Naive thymus-derived CD8-positive, alpha-beta T cell (primary cell): ENCODE data around the gene ZNF69. TPM values are rescaled to one million over a fixed set of nuclear protein-coding genes. Genes with fewer than 3 reads are reported as not detected.
"Not testable (repeated sequence)": the region's sequence is repeated elsewhere in the genome, so short reads cannot be mapped to it uniquely, and the experiment has no call there.

Experiments
- ATAC-seq, 2 donors: fragments of 150-1000 bp; cut with Tn5 transposase in 1 of 2; sonication (Bioruptor Pico), chemical (Tn5 transposase) in 1 of 2; 1 replicate in 1 of 2; 2 replicates in 1 of 2; pipeline ENCODE4 v1.10.0; 2021; ENCODE audit warnings: mild to moderate bottlenecking in 2 of 2, moderate library complexity in 2 of 2
- POLR2A ChIA-PET: fragments of 350-600 bp; sonication (Branson Sonifier 250); formaldehyde crosslinking; loops from one replicate; lab custom pipeline; 2021; ENCODE audit warnings: antibody characterized with exemption; lab: Charles Lee
- DNase-seq, 10 donors: peaks; one replicate each; pipeline versions ENCODE4 v3.0.0 to v3.0.0-alpha.2; 2020 to 2022
- H3K27ac Mint-ChIP-seq, 10 donors: one replicate each; pipeline ENCODE4 v1.8.0; 2020 to 2022; ENCODE audit warnings: mild to moderate bottlenecking in 10 of 10, mixed read lengths in 10 of 10, moderate library complexity in 4 of 10, inconsistent platforms in 1 of 10
- H3K27me3 Mint-ChIP-seq, 5 donors: one replicate each; pipeline ENCODE4 v1.8.0; 2021 to 2022; ENCODE audit warnings: mixed read lengths in 5 of 5
- H3K36me3 Mint-ChIP-seq, 3 donors: one replicate each; pipeline ENCODE4 v1.8.0; 2020 to 2022; ENCODE audit warnings: mixed read lengths in 3 of 3, mild to moderate bottlenecking in 2 of 3, inconsistent platforms in 1 of 3
- H3K4me1 Mint-ChIP-seq, 4 donors: one replicate each; pipeline ENCODE4 v1.8.0; 2021 to 2022; ENCODE audit warnings: mixed read lengths in 4 of 4
- H3K4me3 Mint-ChIP-seq, 10 donors: one replicate each; pipeline ENCODE4 v1.8.0; 2020 to 2022; ENCODE audit warnings: mild to moderate bottlenecking in 10 of 10, mixed read lengths in 10 of 10, moderate library complexity in 6 of 10, inconsistent platforms in 1 of 10
- H3K9me3 Mint-ChIP-seq, 9 donors: one replicate each; pipeline ENCODE4 v1.8.0; 2020 to 2022; ENCODE audit warnings: mixed read lengths in 9 of 9, mild to moderate bottlenecking in 3 of 9, inconsistent platforms in 1 of 9, moderate library complexity in 1 of 9
- polyA plus RNA-seq, 3 donors: library from polyadenylated mRNA; unstranded; fragments of 300-500 nt; fragmentation: Illumina TruSeq; gene quantifications; one replicate each; pipeline ENCODE4 v1.2.3, GENCODE V29; 2021
- total RNA-seq, 8 experiments: library from RNA in 2 of 8; stranded (reverse) in 2 of 8; gene quantifications; one replicate each; pipeline ENCODE4 v1.2.3 and lab custom pipeline; 2021 to 2026

Gene ZNF69
- total and polyA plus RNA-seq, 5 experiments from 2014 or later, result 4.6 to 19.6 (median 10.5) TPM

DNA sequence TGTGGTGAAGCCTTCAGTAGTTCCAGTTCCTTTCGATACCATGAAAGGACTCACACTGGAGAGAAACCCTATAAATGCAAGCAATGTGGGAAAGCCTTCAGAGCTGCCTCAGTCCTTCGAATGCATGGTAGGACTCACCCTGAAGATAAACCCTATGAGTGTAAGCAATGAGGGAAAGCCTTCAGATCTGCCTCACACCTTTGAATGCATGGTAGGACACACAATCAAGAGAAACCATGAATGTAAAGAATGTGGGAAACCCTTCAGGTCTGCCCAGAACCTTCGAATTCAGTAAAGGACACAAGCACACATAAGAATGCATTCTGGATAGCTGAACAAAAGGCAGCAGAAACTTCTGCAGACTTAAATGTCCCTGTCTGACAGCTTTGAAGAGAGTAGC lies 18.3 kb downstream of the ZNF69 start:
- ATAC-seq, result no peak
- no peak for DNase-seq
- POLR2A ChIA-PET, result interaction anchor here (0.8 kb wide), 1 partner anchor 18 kb away, joined by 4 read pairs; no protein-coding TSS in a partner anchor
- Mint-ChIP-seq H3K27ac (no peak overlapping the region), H3K4me1 (no peaks in the 10 kb centered on the region), H3K36me3 (peaks cover 38 to 59% (median 43%) of the 10 kb centered on the region in 3 donors), H3K4me3 (no peak overlapping the region), H3K9me3 (peaks cover 0 to 95% (median 34%) of the 10 kb centered on the region in 9 donors), H3K27me3 (no peaks in the 10 kb centered on the region)

DNA sequence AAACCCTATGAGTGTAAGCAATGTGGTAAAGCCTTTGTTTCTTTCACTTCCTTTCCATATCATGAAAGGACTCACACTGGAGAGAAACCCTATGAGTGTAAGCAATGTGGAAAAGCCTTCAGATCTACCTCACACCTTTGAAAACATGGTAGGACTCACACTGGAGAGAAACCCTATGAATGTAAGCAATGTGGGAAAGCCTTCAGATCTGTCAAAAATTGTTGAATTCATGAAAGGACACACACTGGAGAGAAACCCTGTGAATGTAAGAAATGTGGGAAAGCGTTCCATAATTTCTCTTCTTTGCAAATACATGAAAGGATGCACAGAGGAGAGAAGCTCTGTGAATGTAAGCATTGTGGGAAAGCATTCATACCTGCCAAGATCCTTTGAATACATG lies 24.4 kb downstream of the ZNF69 start:
- H3K27ac Mint-ChIP-seq, H3K27me3 Mint-ChIP-seq, ATAC-seq, H3K4me1 Mint-ChIP-seq, H3K4me3 Mint-ChIP-seq, POLR2A ChIA-PET: not testable (repeated sequence)
- Mint-ChIP-seq H3K9me3 (peaks cover 0 to 94% (median 28%) of the 10 kb centered on the region in 9 donors), H3K36me3 (peaks cover 0 to 26% (median 22%) of the 10 kb centered on the region in 3 donors)
- peak in 1 of 10 donors; percentile 8 for DNase-seq

DNA sequence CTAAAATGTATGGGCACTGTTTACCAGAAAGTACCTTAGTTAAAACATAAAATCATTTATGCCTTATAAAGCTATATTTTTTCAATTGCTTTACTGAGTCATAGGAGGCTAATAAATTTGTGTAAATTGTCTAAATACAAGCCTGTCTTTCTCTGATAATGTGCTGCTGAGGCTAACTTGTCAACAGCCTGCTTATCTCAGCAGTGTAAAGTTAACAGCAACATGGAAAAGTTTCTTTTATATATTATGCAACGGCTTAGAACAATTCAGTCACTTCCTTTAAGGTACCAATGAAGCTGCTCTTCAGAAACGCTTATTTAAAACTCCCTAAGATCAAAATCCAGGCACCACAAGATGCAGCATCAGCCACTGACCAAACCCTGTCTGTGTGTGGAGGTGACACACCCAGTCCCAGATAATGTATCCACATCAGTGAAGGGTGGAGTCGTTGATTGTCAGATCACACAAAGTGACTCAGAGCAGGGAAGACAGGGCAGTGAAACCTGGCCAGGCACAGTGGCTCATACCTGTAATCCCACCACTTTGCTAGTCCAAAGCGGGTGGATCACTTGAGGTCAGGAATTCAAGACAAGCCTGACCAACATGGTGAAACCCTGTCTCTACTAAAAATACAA lies 27.0 kb downstream of the ZNF69 start:
- peaks cover 0 to 75% (median 14%) of the 10 kb centered on the region in 9 donors for H3K9me3 Mint-ChIP-seq
- not testable (repeated sequence) for H3K27me3 Mint-ChIP-seq, H3K4me3 Mint-ChIP-seq, H3K4me1 Mint-ChIP-seq, H3K27ac Mint-ChIP-seq, DNase-seq, ATAC-seq
- H3K36me3 Mint-ChIP-seq, result peaks cover 0 to 21% (median 18%) of the 10 kb centered on the region in 3 donors
- POLR2A ChIA-PET, result interaction anchor here (0.7 kb wide), 2 partner anchors 74 to 765 kb away, joined by 3 read pairs; no protein-coding TSS in a partner anchor

DNA sequence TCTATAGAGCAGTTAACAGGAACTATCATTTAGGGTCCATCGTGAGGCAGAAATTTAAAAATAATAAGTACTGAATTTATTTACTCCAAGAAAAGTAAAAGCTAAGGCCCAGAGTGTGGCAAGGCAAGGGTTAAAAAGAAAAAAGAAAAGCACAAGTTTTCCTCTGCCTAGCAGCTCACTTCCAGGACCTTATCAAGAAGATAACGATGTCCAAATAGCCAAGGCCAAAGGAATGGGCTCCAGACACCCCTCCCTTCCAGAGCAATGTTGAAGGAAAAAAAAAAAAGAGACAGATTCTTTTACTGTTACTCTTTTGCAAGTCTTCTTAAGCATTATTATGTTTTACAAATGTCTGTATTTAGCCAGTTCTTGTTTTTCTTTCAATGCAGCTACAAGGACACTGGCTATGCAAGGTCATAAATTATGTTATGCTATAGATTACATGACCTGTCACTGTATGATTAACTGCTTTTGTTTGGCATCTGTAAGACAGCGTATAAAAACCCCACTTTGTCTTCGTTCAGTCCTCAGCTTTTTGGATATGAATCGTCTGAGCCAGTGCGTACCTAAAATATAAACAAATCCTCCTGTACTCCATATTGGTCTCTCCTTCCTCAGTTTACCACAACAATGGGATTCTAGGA lies 34.4 kb downstream of the ZNF69 start:
- H3K4me1 Mint-ChIP-seq, result peaks cover 23 to 33% (median 27%) of the 10 kb centered on the region in 4 donors
- H3K27ac Mint-ChIP-seq, result no peak overlapping the region
- peaks cover 0 to 14% (median 3%) of the 10 kb centered on the region in 9 donors for H3K9me3 Mint-ChIP-seq
- no peak overlapping the region for H3K4me3 Mint-ChIP-seq
- ATAC-seq, result no peak
- DNase-seq, result no peak
- POLR2A ChIA-PET, result interaction anchor here (0.5 to 4.0 kb wide), 3 partner anchors 67 to 367 kb away, joined by 5 to 102 read pairs (median 9); partner anchors contain the start of gene ZNF491
- peaks cover 0 to 3% (median 0%) of the 10 kb centered on the region in 3 donors for H3K36me3 Mint-ChIP-seq
- H3K27me3 Mint-ChIP-seq, result no peaks in the 10 kb centered on the region

DNA sequence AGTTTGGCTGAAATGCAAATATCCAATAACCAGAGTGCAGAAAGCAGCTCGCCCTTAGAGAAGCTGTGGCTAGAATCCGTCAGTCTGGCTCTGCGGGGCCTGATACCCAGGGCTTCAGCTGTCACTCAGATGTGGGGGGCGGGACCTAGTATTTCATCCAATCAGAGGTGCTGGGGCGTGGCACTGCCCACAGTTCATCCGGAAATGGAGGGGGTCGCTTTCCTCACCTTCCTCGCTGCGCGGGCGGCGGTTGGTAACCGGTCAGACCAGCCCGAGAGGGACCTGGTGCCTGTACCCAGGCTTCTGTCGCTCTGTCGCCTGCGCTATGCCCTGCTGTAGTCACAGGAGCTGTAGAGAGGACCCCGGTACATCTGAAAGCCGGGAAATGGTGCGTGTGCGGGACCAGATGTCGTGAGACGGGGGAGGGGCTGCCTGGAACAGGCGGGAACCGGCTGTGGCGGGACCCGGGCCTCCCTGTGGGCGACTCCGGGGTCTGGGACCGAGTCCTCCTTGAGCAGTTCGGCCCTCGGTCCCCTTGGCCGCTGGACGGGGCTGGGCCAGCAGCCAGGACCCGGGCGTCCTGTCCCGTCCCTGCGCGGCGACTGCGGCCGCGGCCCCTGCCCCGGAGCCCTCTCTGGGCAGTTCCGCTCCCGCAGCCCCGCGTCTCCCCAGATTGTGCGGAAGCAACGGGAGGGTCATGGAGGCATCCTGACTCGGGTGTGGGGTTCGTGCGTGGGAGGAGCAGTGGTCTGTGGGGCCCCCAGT lies 37.5 kb downstream of the ZNF69 start, which contains the start of gene ZNF700:
ZNF700 (plus strand) TSS at position 222 of the 765 bp plus-strand sequence; CDS start at position 326, 104 bp downstream.
- peak within 1 kb of the TSS; percentile 90 to 100 (median 98) for H3K4me3 Mint-ChIP-seq
- peaks cover 28 to 50% (median 44%) of the 10 kb centered on the region in 4 donors for H3K4me1 Mint-ChIP-seq
- ATAC-seq, result peak; percentile 85 to 88
- H3K36me3 Mint-ChIP-seq, result peaks cover 0 to 14% (median 9%) of the 10 kb centered on the region in 3 donors
- POLR2A ChIA-PET, result interaction anchor here (0.6 to 4.0 kb wide), 12 partner anchors 19 to 408 kb away, joined by 3 to 102 read pairs (median 7); partner anchors contain the start of genes ZNF136, ZNF20, ZNF491 and ZNF563
- no peaks in the 10 kb centered on the region for H3K27me3 Mint-ChIP-seq
- peak; percentile 78 to 96 (median 90) for DNase-seq
- peak within 1 kb of the TSS; percentile 93 to 99 (median 98) for H3K27ac Mint-ChIP-seq
- no peaks in the 10 kb centered on the region for H3K9me3 Mint-ChIP-seq

DNA sequence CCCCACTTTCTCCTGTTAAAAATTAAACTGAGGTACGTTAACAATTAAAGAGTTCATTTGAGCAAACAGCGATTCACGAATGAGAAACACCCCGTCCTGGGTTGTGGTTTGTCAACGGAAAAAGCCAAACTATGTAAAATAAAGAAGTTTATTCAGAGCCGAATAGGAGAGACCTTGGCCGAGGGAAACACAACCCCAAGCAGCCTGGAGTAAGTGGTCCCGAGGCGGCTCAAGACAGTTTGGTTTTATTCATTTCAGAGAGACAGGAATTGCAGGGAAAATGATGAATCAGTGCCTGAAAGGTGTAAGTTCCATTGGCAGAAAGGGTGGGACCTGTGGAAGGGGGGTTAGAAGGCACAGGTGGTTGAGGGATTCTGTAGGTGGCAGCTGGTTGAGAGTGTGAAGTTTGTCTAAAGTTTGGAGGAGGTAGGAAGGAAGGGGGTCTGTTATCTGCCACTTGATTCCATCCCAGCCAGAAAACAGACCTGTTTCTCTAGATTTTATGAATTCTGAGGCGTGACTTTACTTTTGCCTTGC lies 38.1 kb downstream of the ZNF69 start:
- peak overlapping the region; percentile 84 to 99 (median 94) for H3K4me3 Mint-ChIP-seq
- peak overlapping the region; percentile 71 to 98 (median 90) for H3K27ac Mint-ChIP-seq
- POLR2A ChIA-PET, result interaction anchor here (0.6 to 4.0 kb wide), 7 partner anchors 38 to 408 kb away, joined by 3 to 102 read pairs (median 8); partner anchors contain the start of genes ZNF136, ZNF563, ZNF69 and ZNF763
- peaks cover 0 to 20% (median 11%) of the 10 kb centered on the region in 3 donors for H3K36me3 Mint-ChIP-seq
- not testable (repeated sequence) for DNase-seq, H3K9me3 Mint-ChIP-seq, H3K27me3 Mint-ChIP-seq, ATAC-seq
- H3K4me1 Mint-ChIP-seq, result peaks cover 28 to 57% (median 47%) of the 10 kb centered on the region in 4 donors

DNA sequence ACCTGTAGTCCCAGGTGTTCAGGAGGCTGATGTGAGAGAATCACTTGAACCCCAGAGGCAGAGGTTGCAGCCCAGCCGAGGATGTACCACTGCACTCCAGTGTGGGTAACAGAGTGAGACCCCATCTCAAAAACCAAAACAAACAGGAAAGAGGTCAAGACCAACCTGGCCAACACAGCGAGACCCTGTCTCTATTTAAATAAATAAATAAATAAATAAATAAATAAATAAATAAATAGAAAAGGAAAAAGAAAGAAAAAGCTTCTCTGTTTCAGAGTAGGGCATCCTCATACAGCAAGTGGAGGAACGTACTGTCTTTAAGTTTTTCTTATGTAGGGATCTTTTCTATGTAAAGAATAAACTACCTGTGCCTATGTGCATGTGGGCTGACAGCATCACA lies 39.6 kb downstream of the ZNF69 start:
- ATAC-seq, result no peak
- H3K9me3 Mint-ChIP-seq, result peaks cover 0 to 10% (median 0%) of the 10 kb centered on the region in 9 donors
- peak overlapping the region in 9 of 10 donors; percentile 19 to 96 (median 44) for H3K27ac Mint-ChIP-seq
- no peak for DNase-seq
- peaks cover 32 to 72% (median 56%) of the 10 kb centered on the region in 4 donors for H3K4me1 Mint-ChIP-seq
- peaks cover 0 to 35% (median 18%) of the 10 kb centered on the region in 3 donors for H3K36me3 Mint-ChIP-seq
- H3K27me3 Mint-ChIP-seq, result no peaks in the 10 kb centered on the region
- POLR2A ChIA-PET, result no interaction called here
- H3K4me3 Mint-ChIP-seq, result peak overlapping the region in 6 of 10 donors; percentile 38 to 99 (median 88)

DNA sequence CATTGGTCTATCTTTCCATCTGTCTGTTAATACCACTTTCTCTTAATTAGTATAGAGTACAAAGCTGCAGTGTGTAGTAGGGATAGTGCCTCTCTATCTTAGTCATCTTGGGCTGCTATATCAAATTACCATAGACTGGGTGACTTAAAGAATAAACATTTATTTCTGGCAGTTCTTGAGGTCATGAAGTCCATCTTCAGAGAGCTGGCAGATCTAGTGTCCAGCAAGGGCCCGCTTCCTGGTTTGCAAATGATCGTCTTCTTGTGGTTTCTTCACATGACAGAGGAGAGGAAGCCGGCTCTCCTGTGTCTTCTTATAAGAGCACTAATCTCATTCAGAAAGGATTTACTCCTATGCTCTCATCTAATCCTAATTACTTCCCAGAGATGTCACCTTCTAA lies 43.5 kb downstream of the ZNF69 start:
- POLR2A ChIA-PET, result interaction anchor here (0.7 kb wide), 1 partner anchor 21 kb away, joined by 3 read pairs; no protein-coding TSS in a partner anchor
- H3K4me3 Mint-ChIP-seq, result peak overlapping the region in 3 of 10 donors; percentile 2 to 22 (median 13)
- H3K9me3 Mint-ChIP-seq, result peaks cover 0 to 34% (median 0%) of the 10 kb centered on the region in 9 donors
- H3K36me3 Mint-ChIP-seq, result peaks cover 0 to 61% (median 33%) of the 10 kb centered on the region in 3 donors
- ATAC-seq, result no peak
- no peaks in the 10 kb centered on the region for H3K27me3 Mint-ChIP-seq
- DNase-seq, result no peak
- peaks cover 12 to 65% (median 41%) of the 10 kb centered on the region in 4 donors for H3K4me1 Mint-ChIP-seq
- H3K27ac Mint-ChIP-seq, result peak overlapping the region in 5 of 10 donors; percentile 10 to 63 (median 46)

DNA sequence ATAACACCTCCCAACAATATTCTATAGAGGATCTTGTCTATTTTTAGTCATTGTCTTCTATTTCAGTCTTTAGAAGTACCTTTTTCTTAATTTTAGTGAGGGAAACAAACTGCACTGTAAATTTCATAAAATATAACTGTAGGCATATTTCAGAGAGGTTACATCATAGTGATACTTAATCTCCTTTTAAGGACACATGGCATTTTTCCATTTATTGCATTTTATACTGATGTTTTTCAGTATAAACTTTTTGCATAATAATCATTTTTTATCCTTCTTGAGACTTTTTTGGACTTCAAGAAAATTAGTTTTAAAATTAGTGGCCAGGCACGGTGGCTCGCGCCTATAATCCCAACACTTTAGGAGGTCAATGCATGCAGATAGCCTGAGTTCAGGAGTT lies 43.9 kb downstream of the ZNF69 start:
- peak overlapping the region in 3 of 10 donors; percentile 46 to 63 (median 63) for H3K27ac Mint-ChIP-seq
- POLR2A ChIA-PET, result interaction anchor here (0.7 kb wide), 1 partner anchor 20 kb away, joined by 3 read pairs; no protein-coding TSS in a partner anchor
- H3K27me3 Mint-ChIP-seq, result no peaks in the 10 kb centered on the region
- ATAC-seq, result no peak
- DNase-seq, result no peak
- H3K4me3 Mint-ChIP-seq, result no peak overlapping the region
- peaks cover 12 to 60% (median 41%) of the 10 kb centered on the region in 4 donors for H3K4me1 Mint-ChIP-seq
- peaks cover 0 to 38% (median 4%) of the 10 kb centered on the region in 9 donors for H3K9me3 Mint-ChIP-seq
- H3K36me3 Mint-ChIP-seq, result peaks cover 0 to 66% (median 37%) of the 10 kb centered on the region in 3 donors

DNA sequence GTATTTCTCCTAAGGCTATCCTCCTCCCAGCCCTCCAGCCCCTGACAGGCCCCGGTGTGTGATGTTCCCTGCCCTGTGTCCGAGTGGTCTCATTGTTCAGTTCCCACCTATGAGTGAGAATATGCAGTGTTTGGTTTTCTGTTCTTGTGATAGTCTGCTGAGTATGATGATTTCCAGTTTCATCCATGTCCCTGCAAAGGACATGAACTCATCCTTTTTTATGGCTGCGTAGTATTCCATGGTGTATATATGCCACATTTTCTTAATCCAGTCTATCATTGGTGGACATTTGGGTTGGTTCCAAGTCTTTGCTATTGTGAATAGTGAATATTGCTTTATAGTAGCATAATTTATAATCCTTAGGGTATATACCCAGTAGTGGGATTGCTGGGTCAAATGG lies 48.2 kb downstream of the ZNF69 start:
- ATAC-seq, result not testable (repeated sequence)

DNA sequence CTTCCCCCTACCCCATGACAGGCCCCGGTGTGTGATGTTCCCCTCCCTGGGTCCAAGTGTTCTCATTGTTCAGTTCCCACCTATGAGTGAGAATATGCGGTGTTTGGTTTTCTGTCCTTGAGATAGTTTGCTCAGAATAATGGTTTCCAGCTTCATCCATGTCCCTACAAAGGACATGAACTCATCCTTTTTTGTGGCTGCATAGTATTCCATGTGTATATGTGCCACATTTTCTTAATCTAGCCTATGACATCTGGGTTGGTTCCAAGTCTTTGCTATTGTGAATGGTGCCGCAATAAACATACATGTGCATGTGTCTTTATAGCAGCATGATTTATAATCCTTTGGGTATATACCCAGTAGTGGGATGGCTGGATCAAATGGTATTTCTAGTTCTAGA lies 50.8 kb downstream of the ZNF69 start:
- H3K36me3 Mint-ChIP-seq, result peaks cover 21 to 78% (median 66%) of the 10 kb centered on the region in 3 donors
- DNase-seq, H3K4me3 Mint-ChIP-seq, POLR2A ChIA-PET, H3K27ac Mint-ChIP-seq, H3K27me3 Mint-ChIP-seq, ATAC-seq: not testable (repeated sequence)
- peaks cover 0 to 86% (median 22%) of the 10 kb centered on the region in 9 donors for H3K9me3 Mint-ChIP-seq
- peaks cover 0 to 17% (median 7%) of the 10 kb centered on the region in 4 donors for H3K4me1 Mint-ChIP-seq

More for the DNA sequence above, 48.2 kb downstream of the ZNF69 start:
- H3K4me3 Mint-ChIP-seq, H3K27me3 Mint-ChIP-seq, DNase-seq, POLR2A ChIA-PET: not testable (repeated sequence)
- peaks cover 4 to 30% (median 20%) of the 10 kb centered on the region in 4 donors for H3K4me1 Mint-ChIP-seq
- H3K9me3 Mint-ChIP-seq, result peaks cover 0 to 74% (median 10%) of the 10 kb centered on the region in 9 donors
- H3K27ac Mint-ChIP-seq, result peak overlapping the region in 1 of 10 donors; percentile 31
- peaks cover 8 to 82% (median 56%) of the 10 kb centered on the region in 3 donors for H3K36me3 Mint-ChIP-seq
